Endothelial cell of umbilical vein (primary cell): Measurements from ENCODE around the gene FBXO34. TPM values are rescaled to one million over a fixed set of nuclear protein-coding genes. Genes with fewer than 3 reads are reported as not detected.
A peak's percentile ranks its signal among the peaks of the same experiment; 100 is the strongest.

Source experiments
- Bru-seq: library from RNA; stranded (reverse); fragments of 400-500 nt; gene quantifications from one replicate; lab custom pipeline; 2021; lab: Mats Ljungman, UMichigan
- BruChase-seq, 2 experiments: library from RNA; stranded (reverse); fragments of 400-500 nt; gene quantifications; one replicate each; lab custom pipeline; 2021; lab: Mats Ljungman, UMichigan
- BruUV-seq: library from RNA; stranded (reverse); fragments of 400-500 nt; replicated peaks from 2 replicates; lab custom pipeline; 2021; lab: Mats Ljungman, UMichigan
- CTCF ChIA-PET: fragments of 300-600, 350-600 bp; sonication (Branson Sonifier 250); formaldehyde crosslinking; loops from one replicate; lab custom pipeline; 2021; ENCODE audit warnings: antibody characterized with exemption, inconsistent platforms; lab: Charles Lee
- POLR2A ChIA-PET: fragments of 300-600, 350-600 bp; sonication (Branson Sonifier 250); formaldehyde crosslinking; loops from one replicate; lab custom pipeline; 2021; ENCODE audit warnings: antibody characterized with exemption, inconsistent platforms; lab: Charles Lee
- DNase-seq: peaks from one replicate; pipeline ENCODE4 v3.0.0-alpha.2; 2011; ENCODE audit warnings: low read depth, low spot score
- FAIRE-seq: peaks from 2 replicates; lab custom pipeline; 2011; peaks lifted over from hg19 to GRCh38; lab: Jason Lieb, UNC
- H2AFZ ChIP-seq: 2 replicates; pipeline ENCODE4 v1.6.0; 2012; ENCODE audit warnings: low read depth, low read length, control low read depth, inconsistent platforms
- H3K27ac ChIP-seq: 2 replicates; pipeline ENCODE4 v1.5.1; 2011; ENCODE audit warnings: low read depth, mild to moderate bottlenecking, control low read depth, low read length, moderate library complexity; ENCODE audit not compliant: insufficient read depth
- H3K27me3 ChIP-seq, 2 experiments: 2 replicates each; pipeline versions ENCODE4 v1.6.0 to v1.6.1; 2011; ENCODE audit warnings: low read length in 2 of 2, mixed read lengths in 1 of 2; ENCODE audit not compliant: control insufficient read depth in 2 of 2, insufficient read depth in 2 of 2
- H3K36me3 ChIP-seq, 2 experiments: 2 replicates in 1 of 2; 3 replicates in 1 of 2; pipeline ENCODE4 v1.5.1; 2011; ENCODE audit warnings: low read length in 2 of 2, mild to moderate bottlenecking in 1 of 2, moderate library complexity in 1 of 2; ENCODE audit not compliant: control insufficient read depth in 2 of 2, insufficient read depth in 2 of 2; ENCODE audit errors: extremely low read depth in 1 of 2
- H3K4me1 ChIP-seq: 3 replicates; pipeline ENCODE4 v1.5.1; 2011; ENCODE audit warnings: mild to moderate bottlenecking, low read length; ENCODE audit not compliant: control insufficient read depth, insufficient read depth; ENCODE audit errors: extremely low read depth
- H3K4me2 ChIP-seq: 2 replicates; pipeline ENCODE4 v1.6.1; 2011; ENCODE audit warnings: low read length, control low read depth, mixed read lengths; ENCODE audit not compliant: insufficient read depth
- H3K4me3 ChIP-seq, 3 experiments: fragments of 200-600 bp in 1 of 3; sonication (generic), shearing (Covaris generic) in 1 of 3; replicated peaks in 1 of 3; 2 replicates each; pipeline ENCODE4 v1.5.1; 2011 to 2016; ENCODE audit warnings: control low read depth in 3 of 3, low read length in 3 of 3, mild to moderate bottlenecking in 2 of 3, inconsistent platforms in 1 of 3, low read depth in 1 of 3, moderate library complexity in 1 of 3; ENCODE audit not compliant: insufficient read depth in 1 of 3
- H3K79me2 ChIP-seq: 2 replicates; pipeline ENCODE4 v1.6.0; 2012; ENCODE audit warnings: low read length, inconsistent platforms; ENCODE audit not compliant: control insufficient read depth, insufficient read depth
- H3K9ac ChIP-seq: replicated peaks from 2 replicates; pipeline ENCODE3; 2011; ENCODE audit warnings: low read length, control low read depth; ENCODE audit not compliant: insufficient read depth; ENCODE audit errors: extremely low read depth
- H3K9me1 ChIP-seq: replicated peaks from 3 replicates; pipeline ENCODE4 v1.6.0; 2011; ENCODE audit warnings: mild to moderate bottlenecking, low read length; ENCODE audit not compliant: control insufficient read depth, insufficient read depth; ENCODE audit errors: extremely low read depth
- H3K9me3 ChIP-seq: replicated peaks from 2 replicates; pipeline ENCODE4 v1.5.1; 2012; ENCODE audit warnings: low read length, inconsistent platforms; ENCODE audit not compliant: control insufficient read depth, insufficient read depth
- H4K20me1 ChIP-seq: replicated peaks from 2 replicates; pipeline ENCODE3; 2011; ENCODE audit warnings: mild to moderate bottlenecking, low read length; ENCODE audit not compliant: control insufficient read depth, insufficient read depth; ENCODE audit errors: extremely low read depth
- CTCF ChIP-seq, 2 donors: IDR thresholded peaks; 1 replicate in 1 of 2; 2 replicates in 1 of 2; pipeline ENCODE4 v1.5.1; 2011; ENCODE audit warnings: low read length in 2 of 2, mild to moderate bottlenecking in 2 of 2, moderate library complexity in 2 of 2, control low read depth in 1 of 2, inconsistent platforms in 1 of 2, low read depth in 1 of 2; ENCODE audit not compliant: insufficient read depth in 1 of 2; ENCODE audit errors: extremely low read depth in 1 of 2
- EZH2 ChIP-seq: IDR thresholded peaks from 2 replicates; pipeline ENCODE4 v1.6.1; 2012; ENCODE audit warnings: borderline replicate concordance, low read depth, mild to moderate bottlenecking, moderate library complexity, low read length, inconsistent platforms; ENCODE audit not compliant: severe bottlenecking
- FOS ChIP-seq: IDR thresholded peaks from 2 replicates; pipeline ENCODE4 v1.6.1; 2011; ENCODE audit warnings: mild to moderate bottlenecking, low read length, moderate library complexity, borderline replicate concordance; ENCODE audit not compliant: insufficient read depth
- GATA2 ChIP-seq: IDR thresholded peaks from 2 replicates; pipeline ENCODE4 v1.7.0; 2011; ENCODE audit warnings: low read depth, mild to moderate bottlenecking, moderate library complexity, mixed read lengths, low read length; ENCODE audit not compliant: insufficient read length, insufficient read depth
- JUN ChIP-seq: IDR thresholded peaks from 2 replicates; pipeline ENCODE4 v1.6.1; 2011; ENCODE audit warnings: borderline replicate concordance, low read depth; ENCODE audit not compliant: insufficient read length, insufficient read depth
- MAX ChIP-seq: IDR thresholded peaks from 2 replicates; pipeline ENCODE4 v1.6.1; 2011; ENCODE audit not compliant: insufficient read depth, insufficient read length
- MYC ChIP-seq: IDR thresholded peaks from one replicate; pipeline ENCODE4 v1.6.1; 2011; ENCODE audit warnings: mild to moderate bottlenecking, low read depth, low read length
- POLR2A ChIP-seq: IDR thresholded peaks from 2 replicates; pipeline ENCODE4 v1.6.1; 2012; ENCODE audit warnings: low read depth, mild to moderate bottlenecking, control low read depth, low read length
- POLR2AphosphoS5 ChIP-seq: IDR thresholded peaks from 2 replicates; pipeline ENCODE4 v1.6.1; 2012; ENCODE audit warnings: low read depth, mild to moderate bottlenecking, control low read depth, low read length, moderate library complexity; ENCODE audit not compliant: insufficient read depth
- dilution Hi-C: fragments of 300-500 bp; cut with MboI; formaldehyde crosslinking; loops from one replicate; pipeline ENCODE4 v1.15.0; 2019; ENCODE audit warnings: low sequenced_read_pairs; ENCODE audit not compliant: extremely low pct_ligation_motif_present
- intact Hi-C: fragments of 100-400 bp; cut with micrococcal nuclease; formaldehyde crosslinking; loops from one replicate; pipeline ENCODE4 v1.10.0; 2022
- long read RNA-seq: library from polyadenylated mRNA; stranded (forward); transcript quantifications from one replicate; pipeline ENCODE4 v2.0.0, GENCODE V29; 2021
- polyA minus RNA-seq, 3 experiments: library from RNA; depleted of rRNA, polyadenylated mRNA; stranded (reverse); fragments of >200 nt; gene quantifications; 1 replicate in 1 of 3; 2 replicates in 2 of 3; pipeline ENCODE4 v1.2.3, GENCODE V29; 2011
- polyA plus RNA-seq, 4 experiments: library from polyadenylated mRNA; depleted of rRNA in 3 of 4; stranded (reverse) in 3 of 4; unstranded in 1 of 4; fragments of >200 nt; gene quantifications; 2 replicates each; pipeline versions ENCODE4 v1.2.1 to v1.2.3, GENCODE V29; 2011 to 2012; ENCODE audit warnings: missing spikeins in 1 of 4
- total RNA-seq: library from RNA; stranded (reverse); gene quantifications from 2 replicates; pipeline ENCODE4 v1.2.3, GENCODE V29; 2021

The FBXO34 gene
- total RNA-seq = 14.2 and 16.5 TPM in 2 replicates
- 6.8 and 8.5 TPM in 2 replicates for polyA plus RNA-seq
- polyA plus RNA-seq (2011; cell fraction: cytosol; rRNA removed) = 9.9 and 10.7 TPM in 2 replicates
- 37.5 and 37.9 TPM in 2 replicates for polyA plus RNA-seq (2011; cell fraction: nucleus; rRNA removed)
- polyA plus RNA-seq (2012) = 10.8 and 12.1 TPM in 2 replicates
- polyA minus RNA-seq = 15.7 and 16.7 TPM in 2 replicates
- polyA minus RNA-seq (2011; cell fraction: cytosol; rRNA and poly(A)+ RNA removed) = 7.7 TPM
- 23.4 and 27.9 TPM in 2 replicates for polyA minus RNA-seq (2011; cell fraction: nucleus; rRNA and poly(A)+ RNA removed)
- Bru-seq, nascent RNA = percentile 80 among the genes with signal in this experiment
- BruChase-seq, experiment 1, labeled RNA remaining after a 6-hour chase = percentile 70 among the genes with signal in this experiment
- BruChase-seq, experiment 2, labeled RNA remaining after a 2-hour chase = percentile 78 among the genes with signal in this experiment
- long read RNA-seq, transcript FBXO34-201 (2 exons, 3,464 nt) = major isoform, 25 of 29 reads
- long read RNA-seq, partial matches to known transcripts = 0 of 29 reads
- long read RNA-seq, other reads (novel, unspliced or antisense) = 4 of 29 reads

GRCh38 chr14:55270832-55271571 lies at the start of gene FBXO34:
FBXO34 (plus strand) TSS chr14:55271421; CDS start chr14:55350391, 78,970 bp downstream.
- peak within 1 kb of the TSS; percentile 98 for H3K9ac ChIP-seq
- H2AFZ ChIP-seq = peak within 1 kb of the TSS; percentile 97
- no peaks in the 10 kb centered on the region for H3K36me3 ChIP-seq
- H3K4me3 ChIP-seq = peak within 1 kb of the TSS; percentile 85 to 99 (median 98)
- H3K9me1 ChIP-seq = no peaks in the 10 kb centered on the region
- H3K79me2 ChIP-seq = peaks cover 37% of the 10 kb centered on the region
- dilution Hi-C loops = no loop called here
- no peaks in the 10 kb centered on the region for H3K9me3 ChIP-seq
- TF ChIP-seq CTCF (IDR thresholded peaks at IDR 0.05; ENCODE audit: extremely low read depth in 1 of 2, insufficient read depth in 1 of 2, low read depth in 1 of 2, low read length in 2 of 2) = peak; percentile 98 to 100
- TF ChIP-seq MYC = no peak
- TF ChIP-seq POLR2A = peak; percentile 71
- TF ChIP-seq MAX = no peak
- peak; percentile 44 for TF ChIP-seq FOS
- no peak for TF ChIP-seq EZH2
- TF ChIP-seq JUN = peak; percentile 14
- TF ChIP-seq POLR2AphosphoS5 = peak; percentile 50
- TF ChIP-seq GATA2 = no peak
- BruUV-seq = no TSS peak
- no peaks in the 10 kb centered on the region for H3K27me3 ChIP-seq
- peak within 1 kb of the TSS; percentile 88 for H3K27ac ChIP-seq
- peaks cover 25% of the 10 kb centered on the region for H3K4me1 ChIP-seq
- peaks cover 3% of the 10 kb centered on the region for H4K20me1 ChIP-seq
- FAIRE-seq = peak; percentile 98
- peak within 1 kb of the TSS; percentile 98 for H3K4me2 ChIP-seq
- intact Hi-C loops = loop anchor here (1.0 to 5.0 kb wide), 8 partner anchors 26 to 1216 kb away; partner anchors contain the start of genes ATG14 and KTN1
- ChIA-PET POLR2A (interaction anchor here (0.6 kb wide), 1 partner anchor 104 kb away, joined by 3 read pairs; no protein-coding TSS in a partner anchor), CTCF (interaction anchor here (0.8 to 5.5 kb wide), 25 partner anchors 11 to 1204 kb away, joined by 3 to 71 read pairs (median 4); no protein-coding TSS in a partner anchor)
- DNase-seq = peak; percentile 98
